Upper lobe of left lung (tissue), 6 donors: ENCODE measurements around the gene HINT3. TPM values are rescaled to one million over a fixed set of nuclear protein-coding genes. Genes with fewer than 3 reads are reported as not detected.

Experiments used
- ATAC-seq, 2 donors: fragments of 200-7000 bp; cut with Tn5 transposase; one replicate each; pipeline ENCODE4 v1.9.1; 2022; ENCODE audit warnings: mild to moderate bottlenecking in 2 of 2, moderate library complexity in 2 of 2; ENCODE audit not compliant: low FRiP score in 2 of 2
- DNase-seq, 2 donors: peaks; one replicate each; pipeline ENCODE4 v3.0.0-alpha.2; 2019 to 2020
- H3K27ac ChIP-seq, 4 donors: fragments of 200-600 bp; sonication (generic); one replicate each; pipeline ENCODE4 v1.5.1; 2016 to 2019
- H3K27me3 ChIP-seq, 4 donors: fragments of 200-600 bp; sonication (generic); one replicate each; pipeline ENCODE4 v1.5.1; 2017 to 2019
- H3K36me3 ChIP-seq, 4 donors: fragments of 200-600 bp; sonication (generic); one replicate each; pipeline ENCODE4 v1.5.1; 2016 to 2019
- H3K4me1 ChIP-seq, 4 donors: fragments of 200-600 bp; sonication (generic); one replicate each; pipeline ENCODE4 v1.5.1; 2018 to 2019
- H3K4me3 ChIP-seq, 4 donors: fragments of 200-600 bp; sonication (generic); one replicate each; pipeline ENCODE4 v1.5.1; 2017 to 2019; ENCODE audit warnings: mild to moderate bottlenecking in 2 of 4, moderate library complexity in 1 of 4
- H3K9me3 ChIP-seq, 4 donors: fragments of 200-600 bp; sonication (generic); one replicate each; pipeline ENCODE4 v1.5.1; 2018 to 2019
- CTCF ChIP-seq, 6 experiments: fragments of 450-650 bp in 4 of 6; fragments of 200-600 bp in 2 of 6; sonication (generic) in 2 of 6; IDR thresholded peaks; one replicate each; pipeline ENCODE4 v1.5.1; 2016 to 2019; ENCODE audit warnings: antibody characterized with exemption in 6 of 6
- EP300 ChIP-seq, 4 donors: sonication (generic); formaldehyde crosslinking; IDR thresholded peaks; one replicate each; pipeline ENCODE4 v1.5.1; 2017; ENCODE audit warnings: antibody characterized with exemption in 4 of 4, control low read depth in 2 of 4
- POLR2A ChIP-seq, 4 donors: fragments of 450-650 bp; IDR thresholded peaks; one replicate each; pipeline ENCODE4 v1.5.1; 2016 to 2017; ENCODE audit warnings: antibody characterized with exemption in 4 of 4, mild to moderate bottlenecking in 2 of 4
- POLR2AphosphoS5 ChIP-seq, 2 donors: sonication (generic); formaldehyde crosslinking; IDR thresholded peaks; one replicate each; pipeline ENCODE4 v1.5.1; 2017; ENCODE audit warnings: antibody characterized with exemption in 2 of 2
- WGBS, 2 donors: methylation state at CpG; one replicate each; pipeline ENCODE4 v1.1.5; 2017 to 2018; 5-methylcytosine and 5-hydroxymethylcytosine counted together
- total RNA-seq, 6 donors: library from RNA; depleted of rRNA in 4 of 6; stranded (reverse); fragments of >200 nt in 4 of 6; gene quantifications; one replicate each; pipeline versions ENCODE4 v1.1.0 to v1.2.1, GENCODE V29; 2016 to 2021
- donor health status: DM: no; HTN: no; CAD: no; lungs with moderate emphysema.
- donor health status: DM: no; HTN: yes; CAD: no; lungs with severe emphysema.

Gene HINT3
- total RNA-seq, 6 donors from 2014 or later = 16.8 to 35.8 (median 25.2) TPM

DNA sequence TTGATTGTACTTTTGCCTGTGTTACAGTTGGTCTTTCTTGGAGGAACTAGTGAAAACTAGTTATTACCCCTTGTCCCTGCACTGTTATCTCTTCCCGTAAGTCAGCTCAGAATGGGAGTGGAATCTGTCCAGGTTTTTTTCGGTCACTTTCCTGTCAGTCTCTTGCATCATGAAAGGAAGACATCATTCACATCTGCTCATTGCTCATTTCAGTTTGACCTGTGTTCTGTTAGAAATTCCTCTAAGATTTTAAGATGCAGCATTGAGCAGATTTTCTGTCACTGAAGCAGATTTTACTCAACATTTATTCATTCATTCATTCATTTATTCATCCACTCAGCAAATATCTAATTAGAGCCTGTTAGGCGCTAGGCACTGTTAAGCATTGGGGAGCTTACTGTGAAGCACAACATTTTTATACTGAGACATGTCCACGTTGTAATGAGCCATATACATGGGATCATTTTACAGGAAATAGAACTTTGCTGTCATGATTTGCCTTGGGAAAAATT is 33.1 kb upstream of the HINT3 start:
- ATAC-seq = no peak
- Histone ChIP-seq H3K9me3 (no peaks in the 10 kb centered on the region), H3K27me3 (no peaks in the 10 kb centered on the region), H3K36me3 (peaks cover 3 to 69% (median 32%) of the 10 kb centered on the region in 4 donors), H3K4me1 (peaks cover 21 to 51% (median 31%) of the 10 kb centered on the region in 4 donors), H3K27ac (peak overlapping the region in 1 of 4 donors; percentile 59), H3K4me3 (no peak overlapping the region)
- 47 to 52% methylated on average over 4 of the region's 4 CpGs for WGBS, 2 donors
- DNase-seq = no peak
- TF ChIP-seq POLR2AphosphoS5 (IDR thresholded peaks at IDR 0.05) (peak in 1 of 2 donors; percentile 47), EP300 (IDR thresholded peaks at IDR 0.05) (peak in 1 of 4 donors; percentile 19), POLR2A (IDR thresholded peaks at IDR 0.05) (no peak), CTCF (IDR thresholded peaks at IDR 0.05) (no peak)

DNA sequence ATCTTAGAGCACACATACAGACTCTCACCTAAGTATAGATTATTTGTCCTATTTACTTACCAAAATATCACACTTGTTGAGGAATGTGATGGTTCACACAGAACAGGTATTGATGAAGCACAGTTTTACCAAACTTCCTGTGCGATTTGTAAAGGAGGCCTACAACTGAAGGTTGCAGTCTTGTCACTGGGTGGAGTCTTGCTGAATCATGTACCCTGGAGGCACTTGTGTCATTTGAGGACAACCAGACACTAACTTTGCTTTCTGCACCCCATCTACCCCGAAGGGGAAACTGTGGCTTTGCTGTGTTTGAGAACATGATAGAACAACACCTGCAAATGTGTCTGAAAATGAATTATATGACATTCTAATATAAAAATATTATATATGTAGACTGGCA is 32.4 kb upstream of the HINT3 start:
- DNase-seq (no peak), ATAC-seq (no peak)
- H3K9me3 ChIP-seq = no peaks in the 10 kb centered on the region
- no peak overlapping the region for H3K4me3 ChIP-seq
- peak overlapping the region in 2 of 4 donors; percentile 16 to 59 for H3K27ac ChIP-seq
- TF ChIP-seq POLR2AphosphoS5 (IDR thresholded peaks at IDR 0.05) (no peak), EP300 (IDR thresholded peaks at IDR 0.05) (no peak), CTCF (IDR thresholded peaks at IDR 0.05) (no peak), POLR2A (IDR thresholded peaks at IDR 0.05) (no peak)
- no peaks in the 10 kb centered on the region for H3K27me3 ChIP-seq
- WGBS, 2 donors = 56 to 57% methylated on average over 2 of the region's 2 CpGs
- peaks cover 18 to 45% (median 28%) of the 10 kb centered on the region in 4 donors for H3K4me1 ChIP-seq
- H3K36me3 ChIP-seq = peaks cover 3 to 77% (median 34%) of the 10 kb centered on the region in 4 donors

GRCh38 chr6:125924697-125925358 is 31.7 kb upstream of the HINT3 start:
- peak in 1 of 2 donors; percentile 28 for ATAC-seq
- H3K9me3 ChIP-seq = no peaks in the 10 kb centered on the region

GRCh38 chr6:125926711-125927110 is 29.9 kb upstream of the HINT3 start:
- Histone ChIP-seq H3K27me3 (no peaks in the 10 kb centered on the region), H3K27ac (no peak overlapping the region), H3K4me3 (no peak overlapping the region), H3K36me3 (peaks cover 3 to 74% (median 27%) of the 10 kb centered on the region in 4 donors), H3K9me3 (no peaks in the 10 kb centered on the region), H3K4me1 (peaks cover 14 to 33% (median 19%) of the 10 kb centered on the region in 4 donors)
- ATAC-seq (no peak), DNase-seq (no peak)
- WGBS, 2 donors = 93 to 97% methylated on average over 3 of the region's 3 CpGs
- TF ChIP-seq EP300 (IDR thresholded peaks at IDR 0.05) (no peak), POLR2A (IDR thresholded peaks at IDR 0.05) (no peak), CTCF (IDR thresholded peaks at IDR 0.05) (no peak), POLR2AphosphoS5 (IDR thresholded peaks at IDR 0.05) (no peak)

More at GRCh38 chr6:125924697-125925358, 31.7 kb upstream of the HINT3 start:
- Histone ChIP-seq H3K27me3 (no peaks in the 10 kb centered on the region), H3K36me3 (peaks cover 3 to 81% (median 34%) of the 10 kb centered on the region in 4 donors), H3K27ac (peak overlapping the region in 3 of 4 donors; percentile 6 to 59 (median 34)), H3K4me3 (no peak overlapping the region), H3K4me1 (peaks cover 14 to 42% (median 25%) of the 10 kb centered on the region in 4 donors)
- peak in 1 of 4 donors; percentile 20 for TF ChIP-seq EP300 (IDR thresholded peaks at IDR 0.05)
- no peak for TF ChIP-seq CTCF (IDR thresholded peaks at IDR 0.05)
- no peak for TF ChIP-seq POLR2AphosphoS5 (IDR thresholded peaks at IDR 0.05)
- no peak for DNase-seq
- 96 to 100% methylated on average over 2 of the region's 2 CpGs for WGBS, 2 donors
